Trophoblast cell (in vitro differentiated cells and primary cell): Measurements from ENCODE around the gene THAP4.
"Not testable (repeated sequence)": the region's sequence is repeated elsewhere in the genome, so short reads cannot be mapped to it uniquely, and the experiment has no call there.

ENCODE experiments used
- DNase-seq, 2 donors: peaks; one replicate each; pipeline ENCODE4 v3.0.0-alpha.2; 2016
- H2AFZ ChIP-seq: 2 replicates; pipeline ENCODE4 v1.6.1; 2013; ENCODE audit warnings: low read length, moderate library complexity, mild to moderate bottlenecking; ENCODE audit not compliant: insufficient read depth, poor library complexity
- H2AK5ac ChIP-seq: 2 replicates; pipeline ENCODE4 v1.6.1; 2013; ENCODE audit warnings: mild to moderate bottlenecking, low read length
- H2BK120ac ChIP-seq: 2 replicates; pipeline ENCODE4 v1.6.1; 2013; ENCODE audit warnings: low read length, mild to moderate bottlenecking, moderate library complexity; ENCODE audit not compliant: insufficient read depth, poor library complexity
- H2BK12ac ChIP-seq: 2 replicates; pipeline ENCODE4 v1.6.1; 2013; ENCODE audit warnings: mild to moderate bottlenecking, low read length, moderate library complexity
- H2BK5ac ChIP-seq: 2 replicates; pipeline ENCODE4 v1.6.1; 2013; ENCODE audit warnings: low read length, low read depth, moderate library complexity, mild to moderate bottlenecking; ENCODE audit not compliant: poor library complexity
- H3K14ac ChIP-seq: 2 replicates; pipeline ENCODE4 v1.6.1; 2013; ENCODE audit warnings: mild to moderate bottlenecking, low read length
- H3K18ac ChIP-seq: 2 replicates; pipeline ENCODE4 v1.6.1; 2013; ENCODE audit warnings: mild to moderate bottlenecking, low read length
- H3K23ac ChIP-seq: 2 replicates; pipeline ENCODE4 v1.6.1; 2013; ENCODE audit warnings: low read length
- H3K27ac ChIP-seq: 2 replicates; pipeline ENCODE4 v1.5.1; 2013; ENCODE audit warnings: low read depth, mild to moderate bottlenecking, inconsistent platforms, low read length, moderate library complexity
- H3K27me3 ChIP-seq: 2 replicates; pipeline ENCODE4 v1.6.1; 2013; ENCODE audit warnings: inconsistent platforms, mild to moderate bottlenecking, low read length, moderate library complexity; ENCODE audit not compliant: insufficient read depth
- H3K36me3 ChIP-seq, 2 experiments: 1 replicate in 1 of 2; 2 replicates in 1 of 2; pipeline ENCODE4 v1.6.1; 2013; ENCODE audit warnings: low read length in 2 of 2, mild to moderate bottlenecking in 2 of 2, moderate library complexity in 1 of 2; ENCODE audit not compliant: insufficient read depth in 2 of 2, control insufficient read depth in 1 of 2
- H3K4ac ChIP-seq: 2 replicates; pipeline ENCODE4 v1.6.1; 2013; ENCODE audit warnings: low read depth, mild to moderate bottlenecking, low read length, moderate library complexity
- H3K4me1 ChIP-seq, 2 experiments: 1 replicate in 1 of 2; 2 replicates in 1 of 2; pipeline ENCODE4 v1.6.1; 2013; ENCODE audit warnings: low read length in 2 of 2, mild to moderate bottlenecking in 2 of 2, moderate library complexity in 1 of 2; ENCODE audit not compliant: insufficient read depth in 2 of 2, control insufficient read depth in 1 of 2
- H3K4me2 ChIP-seq: 2 replicates; pipeline ENCODE4 v1.6.1; 2013; ENCODE audit warnings: inconsistent platforms, mild to moderate bottlenecking, low read length, moderate library complexity
- H3K4me3 ChIP-seq: 2 replicates; pipeline ENCODE4 v1.5.1; 2013; ENCODE audit warnings: mild to moderate bottlenecking, low read depth, low read length, inconsistent platforms
- H3K79me1 ChIP-seq: one replicate; pipeline ENCODE4 v1.6.1; 2013; ENCODE audit warnings: low read length
- H3K79me2 ChIP-seq: 2 replicates; pipeline ENCODE4 v1.6.1; 2013; ENCODE audit warnings: low read length, mild to moderate bottlenecking; ENCODE audit not compliant: control insufficient read depth, insufficient read depth, poor library complexity
- H3K9ac ChIP-seq: 2 replicates; pipeline ENCODE4 v1.6.1; 2013; ENCODE audit warnings: mild to moderate bottlenecking, low read length
- H3K9me3 ChIP-seq: 2 replicates; pipeline ENCODE4 v1.6.1; 2013; ENCODE audit warnings: low read depth, mild to moderate bottlenecking, control low read depth, inconsistent platforms, low read length; ENCODE audit not compliant: insufficient read depth
- H4K12ac ChIP-seq: 2 replicates; pipeline ENCODE4 v1.6.1; 2013; ENCODE audit warnings: low read depth, mild to moderate bottlenecking, low read length, moderate library complexity
- H4K8ac ChIP-seq: 2 replicates; pipeline ENCODE4 v1.6.1; 2013; ENCODE audit warnings: low read depth, mild to moderate bottlenecking, low read length, moderate library complexity
- H4K91ac ChIP-seq: one replicate; pipeline ENCODE4 v1.6.1; 2013; ENCODE audit warnings: low read depth, mild to moderate bottlenecking, low read length, moderate library complexity
- WGBS: extraction: QIAGEN DNeasy Blood & Tissue Kit; methylation state at CpG from one replicate; pipeline ENCODE4 v1.1.7; 2013; ENCODE audit warnings: missing lambda C conversion rate; ENCODE audit not compliant: insufficient read length, insufficient coverage; ENCODE audit errors: extremely low coverage; 5-methylcytosine and 5-hydroxymethylcytosine counted together

Gene THAP4

GRCh38 chr2:241668354-241668753 is 31.4 kb upstream of the THAP4 start:
- Histone ChIP-seq H3K79me1 (no peaks in the 10 kb centered on the region), H3K4ac (no peak overlapping the region), H2BK5ac (no peak overlapping the region), H2BK120ac (no peak overlapping the region), H3K4me3 (peak overlapping the region; percentile 46), H3K9me3 (peaks cover 5% of the 10 kb centered on the region), H3K9ac (no peak overlapping the region), H2AK5ac (no peak overlapping the region), H4K12ac (no peak overlapping the region), H2AFZ (no peak overlapping the region), H3K4me2 (no peak overlapping the region), H2BK12ac (no peak overlapping the region), H4K91ac (no peak overlapping the region), H3K79me2 (no peaks in the 10 kb centered on the region), H3K27ac (no peak overlapping the region), H3K18ac (no peak overlapping the region), H3K4me1 (no peaks in the 10 kb centered on the region), H4K8ac (no peak overlapping the region), H3K23ac (no peak overlapping the region), H3K27me3 (no peaks in the 10 kb centered on the region), H3K14ac (no peak overlapping the region), H3K36me3 (peaks cover 70 to 74% of the 10 kb centered on the region in 2 experiments)
- DNase-seq, result no peak
- WGBS, result no CpG with 5 or more reads among the region's 21 CpGs

GRCh38 chr2:241666627-241667400 is 29.9 kb upstream of the THAP4 start:
- no peak for DNase-seq
- H4K91ac ChIP-seq, result no peak overlapping the region
- no peak overlapping the region for H3K9ac ChIP-seq
- no peak overlapping the region for H3K18ac ChIP-seq
- no peak overlapping the region for H4K8ac ChIP-seq
- no peak overlapping the region for H3K23ac ChIP-seq
- no CpG with 5 or more reads among the region's 42 CpGs for WGBS
- no peak overlapping the region for H3K27ac ChIP-seq
- H3K4ac ChIP-seq, result no peak overlapping the region
- H3K4me3 ChIP-seq, result no peak overlapping the region
- no peaks in the 10 kb centered on the region for H3K79me2 ChIP-seq
- H3K4me2 ChIP-seq, result no peak overlapping the region
- peaks cover 3% of the 10 kb centered on the region for H3K9me3 ChIP-seq
- no peak overlapping the region for H3K14ac ChIP-seq
- no peak overlapping the region for H2BK12ac ChIP-seq
- no peak overlapping the region for H2BK120ac ChIP-seq
- peaks cover 56 to 60% of the 10 kb centered on the region in 2 experiments for H3K36me3 ChIP-seq
- no peak overlapping the region for H4K12ac ChIP-seq
- no peaks in the 10 kb centered on the region for H3K27me3 ChIP-seq
- H2AK5ac ChIP-seq, result no peak overlapping the region
- no peaks in the 10 kb centered on the region for H3K4me1 ChIP-seq
- no peak overlapping the region for H2AFZ ChIP-seq
- H3K79me1 ChIP-seq, result no peaks in the 10 kb centered on the region
- no peak overlapping the region for H2BK5ac ChIP-seq

GRCh38 chr2:241665731-241666440 is 28.9 kb upstream of the THAP4 start:
- H4K91ac ChIP-seq, result no peak overlapping the region
- peaks cover 3% of the 10 kb centered on the region for H3K9me3 ChIP-seq
- no peak overlapping the region for H4K12ac ChIP-seq
- H3K9ac ChIP-seq, result no peak overlapping the region
- H3K23ac ChIP-seq, result no peak overlapping the region
- no peak overlapping the region for H2BK5ac ChIP-seq
- peaks cover 52 to 59% of the 10 kb centered on the region in 2 experiments for H3K36me3 ChIP-seq
- H3K79me1 ChIP-seq, result no peaks in the 10 kb centered on the region
- H3K4me2 ChIP-seq, result no peak overlapping the region
- no peaks in the 10 kb centered on the region for H3K4me1 ChIP-seq
- H2AK5ac ChIP-seq, result no peak overlapping the region
- no peaks in the 10 kb centered on the region for H3K27me3 ChIP-seq
- no peak overlapping the region for H3K14ac ChIP-seq
- no peak overlapping the region for H3K4ac ChIP-seq
- H3K18ac ChIP-seq, result no peak overlapping the region
- no peak overlapping the region for H2BK12ac ChIP-seq
- no peak overlapping the region for H3K27ac ChIP-seq
- H3K79me2 ChIP-seq, result no peaks in the 10 kb centered on the region
- H4K8ac ChIP-seq, result no peak overlapping the region
- no peak overlapping the region for H3K4me3 ChIP-seq
- DNase-seq, result no peak
- H2AFZ ChIP-seq, result no peak overlapping the region
- no CpG with 5 or more reads among the region's 23 CpGs for WGBS
- no peak overlapping the region for H2BK120ac ChIP-seq

- H3K14ac ChIP-seq, H4K8ac ChIP-seq, DNase-seq, H3K4me1 ChIP-seq, H3K9me3 ChIP-seq, H3K27me3 ChIP-seq, H3K18ac ChIP-seq, H3K27ac ChIP-seq, H3K23ac ChIP-seq, H2AFZ ChIP-seq, H3K4me3 ChIP-seq, H3K79me1 ChIP-seq, H3K4ac ChIP-seq, H4K91ac ChIP-seq, H4K12ac ChIP-seq, H2AK5ac ChIP-seq, H2BK12ac ChIP-seq, H2BK120ac ChIP-seq, H3K4me2 ChIP-seq, H3K79me2 ChIP-seq, H2BK5ac ChIP-seq, H3K9ac ChIP-seq: not testable (repeated sequence)
- WGBS, result no CpG with 5 or more reads among the region's 24 CpGs
- H3K36me3 ChIP-seq, result peaks cover 43 to 53% of the 10 kb centered on the region in 2 experiments
Measured at GRCh38 chr2:241662731-241663130, 25.8 kb upstream of the THAP4 start.
